HL-60 (cell line): Measurements from ENCODE around the gene TRABD2B.
A peak's percentile ranks its signal among the peaks of the same experiment; 100 is the strongest.

Experiments used
- DNase-seq, 2 experiments: peaks; one replicate each; pipeline ENCODE4 v3.0.0-alpha.2; 2010 to 2020; ENCODE audit warnings: low read depth in 1 of 2, low spot score in 1 of 2
- H3K27ac ChIP-seq: fragments of 250-450 bp; sonication (Bioruptor Pico); replicated peaks from 2 replicates; pipeline ENCODE4 v1.5.1; 2020; ENCODE audit warnings: mild to moderate bottlenecking, moderate library complexity
- H3K27me3 ChIP-seq: fragments of 250-450 bp; sonication (Bioruptor Pico); 2 replicates; pipeline ENCODE4 v1.5.1; 2021; ENCODE audit warnings: mild to moderate bottlenecking, moderate library complexity; ENCODE audit not compliant: insufficient read depth, poor library complexity, severe bottlenecking
- H3K4me3 ChIP-seq: replicated peaks from 2 replicates; pipeline ENCODE4 v1.5.1; 2011; ENCODE audit warnings: mild to moderate bottlenecking, control low read depth, low read length; ENCODE audit not compliant: insufficient read depth
- CTCF ChIP-seq: IDR thresholded peaks from one replicate; pipeline ENCODE4 v1.5.1; 2011; ENCODE audit warnings: low read length, control low read depth, inconsistent platforms; ENCODE audit not compliant: insufficient read depth
- GABPA ChIP-seq: IDR thresholded peaks from 2 replicates; pipeline ENCODE4 v1.6.1; 2012; ENCODE audit warnings: low read depth
- POLR2AphosphoS5 ChIP-seq: IDR thresholded peaks from 2 replicates; pipeline ENCODE4 v1.6.1; 2012; ENCODE audit warnings: low read depth
- REST ChIP-seq: IDR thresholded peaks from 2 replicates; pipeline ENCODE4 v1.6.1; 2012; ENCODE audit warnings: low read depth; ENCODE audit not compliant: insufficient replicate concordance
- SPI1 ChIP-seq: IDR thresholded peaks from 2 replicates; pipeline ENCODE4 v1.6.1; 2012; ENCODE audit warnings: low read depth, mild to moderate bottlenecking, borderline replicate concordance

TRABD2B gene

GRCh38 chr1:47835409-47835808 is 161.8 kb downstream of the TRABD2B start:
- H3K4me3 ChIP-seq, result no peak overlapping the region
- DNase-seq, result no peak
- H3K27me3 ChIP-seq, result no peaks in the 10 kb centered on the region
- TF ChIP-seq CTCF, result no peak
- TF ChIP-seq REST, result no peak
- TF ChIP-seq POLR2AphosphoS5, result no peak
- no peak for TF ChIP-seq GABPA
- no peak for TF ChIP-seq SPI1
- no peak overlapping the region for H3K27ac ChIP-seq

- Histone ChIP-seq H3K4me3 (no peak overlapping the region), H3K27ac (no peak overlapping the region), H3K27me3 (no peaks in the 10 kb centered on the region)
- no peak for DNase-seq
- TF ChIP-seq GABPA (no peak), REST (no peak), SPI1 (0 out of 2 replicates have a peak, but pooled peaks have one; percentile 3), CTCF (no peak), POLR2AphosphoS5 (no peak)
Measured at GRCh38 chr1:47834326-47834725, 162.9 kb downstream of the TRABD2B start.

GRCh38 chr1:47830641-47831333 is 166.4 kb downstream of the TRABD2B start:
- no peaks in the 10 kb centered on the region for H3K27me3 ChIP-seq
- H3K27ac ChIP-seq, result no peak overlapping the region
- TF ChIP-seq REST (no peak), SPI1 (no peak), POLR2AphosphoS5 (no peak), GABPA (no peak), CTCF (no peak)
- no peak for DNase-seq
- H3K4me3 ChIP-seq, result no peak overlapping the region
